Lower leg skin (tissue), 4 donors: ENCODE data around the gene MACROD1. TPM values are rescaled to one million over a fixed set of nuclear protein-coding genes. Genes with fewer than 3 reads are reported as not detected.
A peak's percentile ranks its signal among the peaks of the same experiment; 100 is the strongest.

ENCODE experiments used
- DNase-seq, 2 donors: peaks; one replicate each; pipeline ENCODE4 v3.0.0-alpha.2; 2019; ENCODE audit warnings: low spot score in 2 of 2
- H3K4me3 ChIP-seq: fragments of 200-600 bp; sonication (generic); 2 replicates; pipeline ENCODE4 v1.5.1; 2017; ENCODE audit warnings: mild to moderate bottlenecking, low read depth; ENCODE audit not compliant: poor library complexity, severe bottlenecking
- CTCF ChIP-seq, 3 donors: fragments of 450-650 bp; IDR thresholded peaks; one replicate each; pipeline ENCODE4 v1.5.1; 2016; ENCODE audit warnings: antibody characterized with exemption in 3 of 3, mild to moderate bottlenecking in 3 of 3, moderate library complexity in 2 of 3
- POLR2A ChIP-seq, 2 donors: fragments of 450-650 bp; IDR thresholded peaks; one replicate each; pipeline ENCODE4 v1.6.1; 2016 to 2017; ENCODE audit warnings: antibody characterized with exemption in 2 of 2, mild to moderate bottlenecking in 1 of 2, moderate library complexity in 1 of 2
- whole genome bisulfite sequencing, 2 donors: methylation state at CpG; one replicate each; pipeline ENCODE4 v1.1.5; 2018; 5-methylcytosine and 5-hydroxymethylcytosine counted together
- intact Hi-C: fragments of 100-400 bp; cut with DNase I; formaldehyde crosslinking; loops from one replicate; pipeline ENCODE4 v1.15.0; 2023; ENCODE audit warnings: low total_unique reads
- total RNA-seq, 4 donors: library from RNA; depleted of rRNA; stranded (reverse); fragments of >200 nt; gene quantifications; one replicate each; pipeline ENCODE4 v1.1.0, GENCODE V29; 2016

Gene MACROD1
- total RNA-seq, 4 donors from 2014 or later, result 44.8 to 74.8 (median 55.6) TPM

GRCh38 chr11:64008283-64008913 is 157.5 kb downstream of the MACROD1 start:
- TF ChIP-seq CTCF (IDR thresholded peaks at IDR 0.05), result no peak
- TF ChIP-seq POLR2A (IDR thresholded peaks at IDR 0.05), result no peak
- no peak for DNase-seq
- intact Hi-C loops, result no loop called here
- no peak overlapping the region for H3K4me3 ChIP-seq
- 94 to 95% methylated on average over 25 to 26 of the region's 26 CpGs for WGBS, 2 donors

- TF ChIP-seq POLR2A (IDR thresholded peaks at IDR 0.05) (no peak), CTCF (IDR thresholded peaks at IDR 0.05) (no peak)
- WGBS, 2 donors, result 9 to 14% methylated on average over 38 to 39 of the region's 40 CpGs
- intact Hi-C loops, result no loop called here
- DNase-seq, result peak; percentile 56 to 93
- no peak overlapping the region for H3K4me3 ChIP-seq
Observed at GRCh38 chr11:64007629-64008282, 158.2 kb downstream of the MACROD1 start.

GRCh38 chr11:64007160-64007628 is 158.7 kb downstream of the MACROD1 start:
- no peak for DNase-seq
- intact Hi-C loops, result no loop called here
- 2 to 4% methylated on average over 26 to 27 of the region's 27 CpGs for WGBS, 2 donors
- H3K4me3 ChIP-seq, result no peak overlapping the region
- TF ChIP-seq CTCF (IDR thresholded peaks at IDR 0.05), result no peak
- no peak for TF ChIP-seq POLR2A (IDR thresholded peaks at IDR 0.05)

GRCh38 chr11:64006398-64006797 is 159.5 kb downstream of the MACROD1 start:
- intact Hi-C loops, result no loop called here

GRCh38 chr11:64005691-64006090 is 160.2 kb downstream of the MACROD1 start:
- WGBS, 2 donors, result 79 to 90% methylated on average over 4 of the region's 4 CpGs
- no peak overlapping the region for H3K4me3 ChIP-seq
- intact Hi-C loops, result no loop called here
- DNase-seq, result no peak
- TF ChIP-seq POLR2A (IDR thresholded peaks at IDR 0.05), result no peak
- no peak for TF ChIP-seq CTCF (IDR thresholded peaks at IDR 0.05)

More at GRCh38 chr11:64006398-64006797, 159.5 kb downstream of the MACROD1 start:
- TF ChIP-seq CTCF (IDR thresholded peaks at IDR 0.05) (no peak), POLR2A (IDR thresholded peaks at IDR 0.05) (no peak)
- H3K4me3 ChIP-seq, result no peak overlapping the region
- WGBS, 2 donors, result 50 to 57% methylated on average over 12 of the region's 12 CpGs
- no peak for DNase-seq
